B cell (primary cell): Measurements from ENCODE around the gene NINJ2. TPM values are rescaled to one million over a fixed set of nuclear protein-coding genes. Genes with fewer than 3 reads are reported as not detected.

Experiments used
- ATAC-seq: fragments of 200-7000 bp; cut with Tn5 transposase; one replicate; pipeline ENCODE4 v1.10.0; 2021; ENCODE audit warnings: low read depth, mild to moderate bottlenecking, moderate number of reproducible peaks, moderate library complexity
- CTCF ChIA-PET: fragments of 350-600 bp; sonication (Branson Sonifier 250); formaldehyde crosslinking; loops from one replicate; lab custom pipeline; 2021; ENCODE audit warnings: antibody characterized with exemption, inconsistent platforms; lab: Charles Lee
- POLR2A ChIA-PET: fragments of 350-600 bp; sonication (Branson Sonifier 250); formaldehyde crosslinking; loops from one replicate; lab custom pipeline; 2021; ENCODE audit warnings: antibody characterized with exemption; lab: Charles Lee
- DNase-seq: peaks from one replicate; pipeline ENCODE4 v3.0.0; 2013
- H2AFZ ChIP-seq: 2 replicates; pipeline ENCODE4 v1.6.1; 2012; ENCODE audit warnings: mild to moderate bottlenecking, low read depth, low read length; ENCODE audit not compliant: insufficient read depth, poor library complexity, severe bottlenecking
- H3K27ac ChIP-seq, 2 donors: 1 replicate in 1 of 2; 2 replicates in 1 of 2; pipeline ENCODE4 v1.5.1; 2012 to 2013; ENCODE audit warnings: low read length in 2 of 2, mild to moderate bottlenecking in 2 of 2, moderate library complexity in 1 of 2
- H3K27me3 ChIP-seq, 4 experiments: fragments of 200-600 bp in 1 of 4; sonication (generic) in 1 of 4; replicated peaks in 1 of 4; 1 replicate in 2 of 4; 2 replicates in 2 of 4; pipeline versions ENCODE4 v1.6.1 to v1.7.0; 2013 to 2016; ENCODE audit warnings: low read length in 3 of 4, mild to moderate bottlenecking in 2 of 4, mixed read lengths in 1 of 4, moderate library complexity in 1 of 4; ENCODE audit not compliant: insufficient read depth in 4 of 4, control insufficient read depth in 3 of 4; ENCODE audit errors: control extremely low read depth in 1 of 4
- H3K36me3 ChIP-seq, 2 experiments: replicated peaks in 1 of 2; 1 replicate in 1 of 2; 2 replicates in 1 of 2; pipeline versions ENCODE4 v1.6.1 to v1.7.1; 2013; ENCODE audit warnings: low read length in 1 of 2; ENCODE audit not compliant: insufficient read depth in 2 of 2, control insufficient read depth in 1 of 2; ENCODE audit errors: control extremely low read depth in 1 of 2, extremely low read depth in 1 of 2
- H3K4me1 ChIP-seq, 2 donors: fragments of 200-600 bp in 1 of 2; sonication (generic) in 1 of 2; 1 replicate in 1 of 2; 2 replicates in 1 of 2; pipeline versions ENCODE4 v1.5.1 to v1.6.1; 2013 to 2017; ENCODE audit warnings: low read length in 2 of 2; ENCODE audit not compliant: control insufficient read depth in 2 of 2, insufficient read depth in 2 of 2
- H3K4me2 ChIP-seq: replicated peaks from 2 replicates; pipeline ENCODE3; 2012; ENCODE audit warnings: mild to moderate bottlenecking, low read depth, low read length; ENCODE audit not compliant: poor library complexity, severe bottlenecking
- H3K4me3 ChIP-seq, 5 experiments: fragments of 200-600 bp in 1 of 5; sonication (generic) in 1 of 5; 1 replicate in 3 of 5; 2 replicates in 2 of 5; pipeline versions ENCODE4 v1.5.1 to v1.7.0; 2011 to 2016; ENCODE audit warnings: low read length in 4 of 5, mild to moderate bottlenecking in 4 of 5, low read depth in 2 of 5, control low read depth in 1 of 5, moderate library complexity in 1 of 5; ENCODE audit not compliant: insufficient read depth in 1 of 5; ENCODE audit errors: control extremely low read depth in 1 of 5, extremely low read depth in 1 of 5
- H3K79me2 ChIP-seq: fragments of 200-600 bp; sonication (generic); one replicate; pipeline ENCODE4 v1.6.0; 2016; ENCODE audit warnings: low read length; ENCODE audit not compliant: control insufficient read depth, insufficient read depth
- H3K9ac ChIP-seq: fragments of 200-600 bp; sonication (generic); 2 replicates; pipeline ENCODE4 v1.6.1; 2017; ENCODE audit warnings: mild to moderate bottlenecking, low read length, moderate library complexity
- H3K9me3 ChIP-seq, 3 donors: one replicate each; pipeline versions ENCODE4 v1.6.1 to v1.7.1; 2013; ENCODE audit warnings: low read length in 2 of 3; ENCODE audit not compliant: control insufficient read depth in 2 of 3, insufficient read depth in 1 of 3; ENCODE audit errors: control extremely low read depth in 1 of 3
- H4K20me1 ChIP-seq: 2 replicates; pipeline ENCODE4 v1.6.0; 2012; ENCODE audit warnings: mild to moderate bottlenecking, low read length; ENCODE audit not compliant: insufficient read depth, control insufficient read depth, poor library complexity, severe bottlenecking
- H3K27ac Mint-ChIP-seq: one replicate; pipeline ENCODE4 v1.8.0; 2021; ENCODE audit warnings: mixed read lengths
- H3K27me3 Mint-ChIP-seq: one replicate; pipeline ENCODE4 v1.8.0; 2021; ENCODE audit warnings: mixed read lengths
- H3K4me1 Mint-ChIP-seq: one replicate; pipeline ENCODE4 v1.8.0; 2021; ENCODE audit warnings: mixed read lengths
- H3K4me3 Mint-ChIP-seq: one replicate; pipeline ENCODE4 v1.8.0; 2021; ENCODE audit warnings: mixed read lengths
- H3K9me3 Mint-ChIP-seq: one replicate; pipeline ENCODE4 v1.8.0; 2022; ENCODE audit warnings: mixed read lengths; ENCODE audit not compliant: insufficient read depth
- CTCF ChIP-seq: fragments of 200-600 bp; IDR thresholded peaks from one replicate; pipeline ENCODE4 v1.8.0; 2022; ENCODE audit warnings: antibody characterized with exemption, mild to moderate bottlenecking
- EZH2 ChIP-seq: IDR thresholded peaks from 2 replicates; pipeline ENCODE4 v1.6.1; 2012; ENCODE audit warnings: borderline replicate concordance, low read depth, mild to moderate bottlenecking, moderate library complexity, low read length; ENCODE audit not compliant: insufficient read depth, poor library complexity, severe bottlenecking
- WGBS: methylation state at CpG from one replicate; pipeline ENCODE4 v1.1.5; 2013; ENCODE audit warnings: missing lambda C conversion rate; ENCODE audit not compliant: insufficient coverage; 5-methylcytosine and 5-hydroxymethylcytosine counted together
- intact Hi-C: fragments of 100-400 bp; cut with micrococcal nuclease; formaldehyde crosslinking; loops from one replicate; pipeline ENCODE4 v1.10.0; 2022
- polyA plus RNA-seq: library from polyadenylated mRNA; depleted of rRNA; stranded (reverse); fragments of >200 nt; gene quantifications from 2 replicates; pipeline ENCODE4 v1.2.3, GENCODE V29; 2012
- total RNA-seq, 2 donors: library from RNA; stranded (reverse); fragments of 120-200 nt in 1 of 2; gene quantifications; 1 replicate in 1 of 2; 2 replicates in 1 of 2; pipeline versions ENCODE4 v1.2.3 to v1.2.4, GENCODE V29; 2013 to 2022

Gene NINJ2
- total and polyA plus RNA-seq, 2 donors (not counting 1 experiment from before 2014, with no cell fraction given): 2.9 to 10.2 TPM

- ATAC-seq (no peak), DNase-seq (no peak)
These were observed 99.4 kb downstream of the NINJ2 start for GRCh38 chr12:563787-564298.

More at GRCh38 chr12:563787-564298, 99.4 kb downstream of the NINJ2 start:
- Histone ChIP-seq H3K4me3 (peak overlapping the region in 1 of 5 experiments; percentile 9), H3K27me3 (peaks cover 0 to 3% (median 1%) of the 10 kb centered on the region in 4 experiments), H3K9ac (peak overlapping the region; percentile 27), H3K9me3 (no peaks in the 10 kb centered on the region), H3K27ac (peak overlapping the region in 1 of 2 donors; percentile 44), H3K36me3 (no peaks in the 10 kb centered on the region), H4K20me1 (no peaks in the 10 kb centered on the region), H3K4me1 (peaks cover 22 to 34% of the 10 kb centered on the region in 2 donors), H3K4me2 (peak overlapping the region; percentile 54), H2AFZ (peak overlapping the region; percentile 13), H3K79me2 (no peaks in the 10 kb centered on the region)
- H3K9me3 Mint-ChIP-seq: no peaks in the 10 kb centered on the region
- WGBS: 20% methylated on average over 6 of the region's 7 CpGs
- no peak overlapping the region for H3K27ac Mint-ChIP-seq
- ChIA-PET CTCF (interaction anchor here (0.6 kb wide), 1 partner anchor 1011 kb away, joined by 3 read pairs; no protein-coding TSS in a partner anchor), POLR2A (no interaction called here)
- TF ChIP-seq CTCF: no peak
- TF ChIP-seq EZH2: no peak
- H3K4me1 Mint-ChIP-seq: peaks cover 29% of the 10 kb centered on the region
- intact Hi-C loops: no loop called here
- H3K27me3 Mint-ChIP-seq: peaks cover 10% of the 10 kb centered on the region
- H3K4me3 Mint-ChIP-seq: peak overlapping the region; percentile 15
